Measurements from ENCODE around the gene PLD3. TPM values are rescaled to one million over a fixed set of nuclear protein-coding genes. Genes with fewer than 3 reads are reported as not detected.

The PLD3 gene
- total and polyA plus RNA-seq, 2 donors (not counting 3 experiments of a cell fraction or from before 2014, with no cell fraction given): 166 to 479 TPM

DNA sequence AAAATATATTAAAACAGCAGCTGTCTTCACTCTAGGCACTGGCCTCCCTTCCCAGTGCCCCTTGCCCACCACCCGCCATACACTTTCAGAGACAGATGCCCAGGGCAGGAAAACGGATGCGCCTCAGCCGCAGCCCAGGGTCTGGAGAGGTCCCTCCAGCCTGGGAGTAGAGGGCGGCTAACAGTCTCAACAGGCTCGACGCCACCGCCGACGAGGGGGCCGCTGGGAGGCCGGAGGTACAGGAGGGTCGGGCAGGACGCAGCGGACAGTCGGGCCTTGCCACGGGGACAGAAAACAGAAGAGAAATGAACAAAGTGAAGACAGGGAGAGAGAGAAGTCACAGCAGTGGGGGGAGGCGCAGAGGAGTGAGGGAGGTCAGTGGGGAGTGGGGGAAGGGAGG is 27.4 kb upstream of the PLD3 start:
- POLR2A ChIA-PET: no interaction called here
- CTCF ChIA-PET: interaction anchor here (1.4 kb wide), 1 partner anchor 27 kb away, joined by 3 read pairs; the partner anchor contains the start of genes C19orf47 and PLD3
- Histone ChIP-seq H4K20me1 (replicated peaks; ENCODE audit: control insufficient read depth, extremely low read depth, insufficient read depth, low read length) (no peaks in the 10 kb centered on the region), H3K79me2 (ENCODE audit: control insufficient read depth, insufficient read depth, low read length) (no peaks in the 10 kb centered on the region), H3K27me3 (ENCODE audit: control insufficient read depth in 2 of 2, insufficient read depth in 2 of 2, low read length in 2 of 2) (no peaks in the 10 kb centered on the region), H3K9me1 (replicated peaks; ENCODE audit: control insufficient read depth, extremely low read depth, insufficient read depth, low read length) (no peaks in the 10 kb centered on the region), H3K4me2 (ENCODE audit: insufficient read depth, low read length) (no peak overlapping the region), H2AFZ (ENCODE audit: low read depth, low read length) (no peak overlapping the region), H3K9me3 (replicated peaks; ENCODE audit: control insufficient read depth, insufficient read depth, low read length) (no peaks in the 10 kb centered on the region), H3K27ac (ENCODE audit: insufficient read depth, low read depth, low read length) (no peak overlapping the region), H3K4me1 (ENCODE audit: control insufficient read depth, extremely low read depth, insufficient read depth, low read length) (peaks cover 4% of the 10 kb centered on the region), H3K36me3 (ENCODE audit: control insufficient read depth in 2 of 2, extremely low read depth in 1 of 2, insufficient read depth in 2 of 2, low read length in 2 of 2) (peaks cover 9 to 35% of the 10 kb centered on the region in 2 experiments), H3K9ac (replicated peaks; ENCODE audit: extremely low read depth, insufficient read depth, low read length) (no peak overlapping the region), H3K4me3 (replicated peaks in 1 of 3; ENCODE audit: insufficient read depth in 1 of 3, low read depth in 1 of 3, low read length in 3 of 3) (no peak overlapping the region)
- dilution Hi-C loops (cut with MboI; ENCODE audit: extremely low pct_ligation_motif_present, low sequenced_read_pairs) (no loop called here), intact Hi-C loops (cut with micrococcal nuclease) (no loop called here)
- TF ChIP-seq, protein P1, sequence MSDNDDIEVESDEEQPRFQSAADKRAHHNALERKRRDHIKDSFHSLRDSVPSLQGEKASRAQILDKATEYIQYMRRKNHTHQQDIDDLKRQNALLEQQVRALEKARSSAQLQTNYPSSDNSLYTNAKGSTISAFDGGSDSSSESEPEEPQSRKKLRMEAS (IDR thresholded peaks at IDR 0.05; ENCODE audit: insufficient read depth, insufficient read length): no peak
- TF ChIP-seq JUN (IDR thresholded peaks at IDR 0.05; ENCODE audit: borderline replicate concordance, insufficient read depth, insufficient read length, low read depth) (no peak), POLR2AphosphoS5 (IDR thresholded peaks at IDR 0.05; ENCODE audit: insufficient read depth, low read depth, low read length) (no peak), MYC (IDR thresholded peaks at IDR 0.05; ENCODE audit: low read depth, low read length) (no peak), EZH2 (IDR thresholded peaks at IDR 0.05; ENCODE audit: borderline replicate concordance, low read depth, low read length, severe bottlenecking) (no peak), FOS (IDR thresholded peaks at IDR 0.05; ENCODE audit: borderline replicate concordance, insufficient read depth, low read length) (no peak), GATA2 (IDR thresholded peaks at IDR 0.05; ENCODE audit: insufficient read depth, insufficient read length, low read depth, low read length) (no peak), POLR2A (IDR thresholded peaks at IDR 0.05; ENCODE audit: low read depth, low read length) (no peak)
- TF ChIP-seq, protein P2, sequence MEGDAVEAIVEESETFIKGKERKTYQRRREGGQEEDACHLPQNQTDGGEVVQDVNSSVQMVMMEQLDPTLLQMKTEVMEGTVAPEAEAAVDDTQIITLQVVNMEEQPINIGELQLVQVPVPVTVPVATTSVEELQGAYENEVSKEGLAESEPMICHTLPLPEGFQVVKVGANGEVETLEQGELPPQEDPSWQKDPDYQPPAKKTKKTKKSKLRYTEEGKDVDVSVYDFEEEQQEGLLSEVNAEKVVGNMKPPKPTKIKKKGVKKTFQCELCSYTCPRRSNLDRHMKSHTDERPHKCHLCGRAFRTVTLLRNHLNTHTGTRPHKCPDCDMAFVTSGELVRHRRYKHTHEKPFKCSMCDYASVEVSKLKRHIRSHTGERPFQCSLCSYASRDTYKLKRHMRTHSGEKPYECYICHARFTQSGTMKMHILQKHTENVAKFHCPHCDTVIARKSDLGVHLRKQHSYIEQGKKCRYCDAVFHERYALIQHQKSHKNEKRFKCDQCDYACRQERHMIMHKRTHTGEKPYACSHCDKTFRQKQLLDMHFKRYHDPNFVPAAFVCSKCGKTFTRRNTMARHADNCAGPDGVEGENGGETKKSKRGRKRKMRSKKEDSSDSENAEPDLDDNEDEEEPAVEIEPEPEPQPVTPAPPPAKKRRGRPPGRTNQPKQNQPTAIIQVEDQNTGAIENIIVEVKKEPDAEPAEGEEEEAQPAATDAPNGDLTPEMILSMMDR (IDR thresholded peaks at IDR 0.05; ENCODE audit: extremely low read depth in 1 of 2, insufficient read depth in 1 of 2, low read depth in 1 of 2, low read length in 2 of 2): no peak
- FAIRE-seq: no peak
- DNase-seq (ENCODE audit: low read depth, low spot score): no peak
- BruUV-seq (replicated peaks): no TSS peak

Data from endothelial cell of umbilical vein (primary cell).